OCI-LY7 (cell line): ENCODE results near the gene CASZ1. TPM values are rescaled to one million over a fixed set of nuclear protein-coding genes. Genes with fewer than 3 reads are reported as not detected.

Experiments
- BruUV-seq: library from RNA; stranded (reverse); fragments of 400-500 nt; replicated peaks from 2 replicates; lab custom pipeline; 2021; lab: Mats Ljungman, UMichigan
- CTCF ChIA-PET: fragments of 300-600 bp; sonication (Branson Sonifier 250); formaldehyde crosslinking; loops from one replicate; lab custom pipeline; 2022; ENCODE audit warnings: antibody characterized with exemption; ENCODE audit not compliant: unreplicated experiment; lab: Charles Lee
- POLR2A ChIA-PET: fragments of 300-600 bp; sonication (Branson Sonifier 250); formaldehyde crosslinking; loops from one replicate; lab custom pipeline; 2022; ENCODE audit warnings: antibody characterized with exemption; lab: Charles Lee
- DNase-seq: peaks from one replicate; pipeline ENCODE4 v3.0.0-alpha.2; 2015; ENCODE audit warnings: low spot score
- H2AFZ ChIP-seq: fragments of 200-600 bp; sonication (generic), shearing (Covaris generic); 2 replicates; pipeline ENCODE4 v1.6.1; 2014; ENCODE audit warnings: mild to moderate bottlenecking, antibody characterized with exemption, low read length, moderate library complexity
- H3K27ac ChIP-seq: fragments of 200-600 bp; sonication (generic); 2 replicates; pipeline ENCODE4 v1.5.1; 2014; ENCODE audit warnings: mixed run types, low read depth, mild to moderate bottlenecking, moderate library complexity, low read length, inconsistent platforms; ENCODE audit not compliant: poor library complexity, severe bottlenecking
- H3K36me3 ChIP-seq: fragments of 200-600 bp; sonication (generic); 2 replicates; pipeline ENCODE4 v1.6.1; 2014; ENCODE audit warnings: mild to moderate bottlenecking, antibody characterized with exemption, low read length, moderate library complexity, mixed read lengths; ENCODE audit not compliant: insufficient read depth
- H3K4me1 ChIP-seq: fragments of 200-600 bp; sonication (generic); 2 replicates; pipeline ENCODE4 v1.5.1; 2014; ENCODE audit warnings: mild to moderate bottlenecking, low read length; ENCODE audit not compliant: insufficient read depth, poor library complexity, severe bottlenecking
- H3K4me2 ChIP-seq: fragments of 200-600 bp; sonication (generic); 2 replicates; pipeline ENCODE4 v1.6.1; 2014; ENCODE audit warnings: mild to moderate bottlenecking, low read length
- H3K4me3 ChIP-seq: fragments of 200-600 bp; sonication (generic); 2 replicates; pipeline ENCODE4 v1.5.1; 2014; ENCODE audit warnings: mild to moderate bottlenecking, low read depth, low read length; ENCODE audit not compliant: poor library complexity, severe bottlenecking
- H3K79me2 ChIP-seq: fragments of 200-600 bp; sonication (generic); 2 replicates; pipeline ENCODE4 v1.6.1; 2016; ENCODE audit warnings: low read depth, mild to moderate bottlenecking, low read length, moderate library complexity, mixed read lengths; ENCODE audit not compliant: insufficient read depth
- H3K9me2 ChIP-seq: fragments of 200-600 bp; sonication (generic); 2 replicates; pipeline ENCODE4 v1.6.1; 2016; ENCODE audit warnings: mild to moderate bottlenecking, low read length, mixed read lengths; ENCODE audit not compliant: insufficient read depth
- H3K9me3 ChIP-seq: fragments of 200-600 bp; sonication (generic); 2 replicates; pipeline ENCODE4 v1.6.1; 2014; ENCODE audit warnings: mild to moderate bottlenecking, mixed run types, low read length, mixed read lengths
- H4K20me1 ChIP-seq: fragments of 200-600 bp; sonication (generic); 2 replicates; pipeline ENCODE4 v1.6.1; 2014; ENCODE audit warnings: mild to moderate bottlenecking, antibody characterized with exemption, low read length, moderate library complexity, mixed read lengths; ENCODE audit not compliant: insufficient read depth
- CTCF ChIP-seq: fragments of 200-600 bp; sonication (generic); conservative IDR thresholded peaks from 2 replicates; pipeline ENCODE4 v1.5.1; 2014; ENCODE audit warnings: mild to moderate bottlenecking, antibody characterized with exemption, low read length, moderate library complexity, mixed read lengths
- EZH2phosphoT487 ChIP-seq: fragments of 200-600 bp; sonication (generic); IDR thresholded peaks from 2 replicates; pipeline ENCODE4 v1.6.1; 2018; ENCODE audit warnings: low read depth, borderline replicate concordance, mild to moderate bottlenecking, mixed run types, antibody characterized with exemption, low read length, moderate library complexity, mixed read lengths
- intact Hi-C: fragments of 100-400 bp; cut with micrococcal nuclease; formaldehyde crosslinking; loops from one replicate; pipeline ENCODE4 v1.10.0; 2022; ENCODE audit not compliant: unreplicated experiment
- total RNA-seq, 2 experiments: library from RNA; depleted of rRNA in 1 of 2; stranded (reverse); fragments of >200 nt in 1 of 2; shearing (Covaris generic) in 1 of 2; gene quantifications; 2 replicates each; pipeline ENCODE4 v1.2.3, GENCODE V29; 2014 to 2022

The CASZ1 gene
- total RNA-seq, 2 experiments from 2014 or later, result 3.3 to 3.9 TPM

GRCh38 chr1:10671622-10672342 is 124.7 kb downstream of the CASZ1 start:
- ChIA-PET CTCF (no interaction called here), POLR2A (no interaction called here)
- Histone ChIP-seq H3K79me2 (no peaks in the 10 kb centered on the region), H3K9me2 (no peaks in the 10 kb centered on the region), H4K20me1 (no peaks in the 10 kb centered on the region; the same call in 1 of the 2 replicates), H3K4me2 (no peak overlapping the region), H3K27ac (no peak overlapping the region), H3K4me1 (no peaks in the 10 kb centered on the region), H3K36me3 (no peaks in the 10 kb centered on the region), H3K4me3 (no peak overlapping the region), H3K9me3 (no peaks in the 10 kb centered on the region), H2AFZ (no peak overlapping the region)
- TF ChIP-seq EZH2phosphoT487, result no peak
- TF ChIP-seq CTCF, result no peak
- no TSS peak for BruUV-seq
- no peak for DNase-seq
- intact Hi-C loops, result no loop called here

DNA sequence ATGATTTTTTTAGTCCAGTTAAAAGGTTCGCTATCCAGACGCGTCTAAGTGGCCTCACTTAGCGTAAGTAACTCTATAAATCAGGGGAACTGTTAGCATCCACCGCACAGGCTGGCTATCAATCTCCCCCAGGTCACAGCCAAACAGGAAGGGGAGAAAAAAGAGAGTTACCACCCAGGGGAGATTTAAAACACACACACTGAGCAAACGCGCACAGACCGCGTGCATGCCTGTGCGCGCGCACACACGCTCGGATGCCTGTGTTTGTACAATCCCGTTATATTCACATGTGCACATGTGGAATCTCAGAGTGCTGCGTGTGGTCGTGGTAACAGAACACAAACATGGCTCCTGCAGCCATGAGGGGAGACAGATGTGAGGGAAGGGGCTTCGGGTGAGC is 125.4 kb downstream of the CASZ1 start:
- Histone ChIP-seq H3K4me2 (no peak overlapping the region), H3K4me1 (no peaks in the 10 kb centered on the region), H3K79me2 (no peaks in the 10 kb centered on the region), H3K4me3 (no peak overlapping the region), H2AFZ (no peak overlapping the region), H3K27ac (no peak overlapping the region), H3K36me3 (no peaks in the 10 kb centered on the region), H3K9me2 (no peaks in the 10 kb centered on the region), H4K20me1 (no peaks in the 10 kb centered on the region; the same call in 1 of the 2 replicates), H3K9me3 (no peaks in the 10 kb centered on the region)
- TF ChIP-seq EZH2phosphoT487 (no peak), CTCF (no peak)
- intact Hi-C loops, result no loop called here
- BruUV-seq, result no TSS peak
- CTCF ChIA-PET, result no interaction called here
- DNase-seq, result no peak
- POLR2A ChIA-PET, result no interaction called here

DNA sequence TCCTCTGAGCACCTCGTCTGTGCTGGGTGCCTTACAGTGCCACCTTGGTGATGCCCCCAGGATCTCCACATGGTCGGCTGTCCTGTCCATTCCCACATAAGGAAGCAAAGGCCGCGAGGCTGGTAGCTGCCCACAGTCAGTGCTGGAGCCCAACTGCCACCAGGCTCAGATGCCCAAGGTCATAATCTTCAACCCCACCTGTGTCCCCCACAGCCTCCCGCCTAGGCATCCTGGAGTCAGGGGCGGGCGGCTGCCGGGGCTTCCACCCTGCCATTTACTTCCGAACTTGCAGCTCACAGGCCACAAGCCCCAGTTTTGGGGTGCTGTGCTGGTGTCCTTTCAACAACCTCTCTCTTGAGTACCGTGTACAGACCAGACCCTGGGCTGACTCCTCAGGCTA is 126.3 kb downstream of the CASZ1 start:
- no TSS peak for BruUV-seq
- POLR2A ChIA-PET, result no interaction called here

More for the DNA sequence above, 126.3 kb downstream of the CASZ1 start:
- Histone ChIP-seq H2AFZ (no peak overlapping the region), H3K79me2 (no peaks in the 10 kb centered on the region), H4K20me1 (no peaks in the 10 kb centered on the region; the same call in 1 of the 2 replicates), H3K36me3 (no peaks in the 10 kb centered on the region), H3K4me2 (no peak overlapping the region), H3K9me2 (no peaks in the 10 kb centered on the region), H3K9me3 (no peaks in the 10 kb centered on the region), H3K4me1 (no peaks in the 10 kb centered on the region), H3K4me3 (no peak overlapping the region), H3K27ac (no peak overlapping the region)
- CTCF ChIA-PET, result no interaction called here
- no peak for DNase-seq
- intact Hi-C loops, result no loop called here
- TF ChIP-seq EZH2phosphoT487 (no peak), CTCF (no peak)
